Ramos (cell line): ENCODE results near the gene GID8.

Experiments
- in situ Hi-C: fragments of 300-500 bp; cut with MboI; formaldehyde crosslinking; loops from one replicate; pipeline ENCODE4 v1.14.3; 2022; ENCODE audit warnings: low sequenced_read_pairs; ENCODE audit not compliant: unreplicated experiment

GID8 gene

GRCh38 chr20:62967149-62967501 is 29.2 kb downstream of the GID8 start:
- in situ Hi-C loops: no loop called here

GRCh38 chr20:62967628-62968351 is 29.8 kb downstream of the GID8 start:
- in situ Hi-C loops: no loop called here

- in situ Hi-C loops: no loop called here
These were observed 30.6 kb downstream of the GID8 start for GRCh38 chr20:62968378-62969178.

- in situ Hi-C loops: no loop called here
These were observed 31.3 kb downstream of the GID8 start for GRCh38 chr20:62969179-62969760.

GRCh38 chr20:62969939-62970306 is 32.0 kb downstream of the GID8 start:
- in situ Hi-C loops: no loop called here

- in situ Hi-C loops: no loop called here
These were observed 32.6 kb downstream of the GID8 start for GRCh38 chr20:62970307-62971210.

GRCh38 chr20:62971211-62971949 is 33.4 kb downstream of the GID8 start:
- in situ Hi-C loops: no loop called here

GRCh38 chr20:62971950-62972844 is 34.2 kb downstream of the GID8 start:
- in situ Hi-C loops: no loop called here

GRCh38 chr20:62972845-62973745 is 35.1 kb downstream of the GID8 start:
- in situ Hi-C loops: no loop called here

- in situ Hi-C loops: no loop called here
These were observed 37.4 kb downstream of the GID8 start for GRCh38 chr20:62975251-62975760.

GRCh38 chr20:62975812-62976508 is 38.0 kb downstream of the GID8 start:
- in situ Hi-C loops: no loop called here

GRCh38 chr20:62976886-62977285 is 38.9 kb downstream of the GID8 start:
- in situ Hi-C loops: no loop called here

- in situ Hi-C loops: no loop called here
These were observed 39.9 kb downstream of the GID8 start for GRCh38 chr20:62977613-62978560.

GRCh38 chr20:62978561-62978943 is 40.6 kb downstream of the GID8 start:
- in situ Hi-C loops: no loop called here

GRCh38 chr20:62979310-62979709 is 41.4 kb downstream of the GID8 start:
- in situ Hi-C loops: no loop called here

- in situ Hi-C loops: no loop called here
These were observed 42.0 kb downstream of the GID8 start for GRCh38 chr20:62979876-62980373.
